NCI-H1436 (cell line): ENCODE results near the gene TDRD10.

ENCODE experiments used
- DNase-seq: peaks from one replicate; lab custom pipeline; 2025; lab: John Stamatoyannopoulos, UW

TDRD10 gene

DNA sequence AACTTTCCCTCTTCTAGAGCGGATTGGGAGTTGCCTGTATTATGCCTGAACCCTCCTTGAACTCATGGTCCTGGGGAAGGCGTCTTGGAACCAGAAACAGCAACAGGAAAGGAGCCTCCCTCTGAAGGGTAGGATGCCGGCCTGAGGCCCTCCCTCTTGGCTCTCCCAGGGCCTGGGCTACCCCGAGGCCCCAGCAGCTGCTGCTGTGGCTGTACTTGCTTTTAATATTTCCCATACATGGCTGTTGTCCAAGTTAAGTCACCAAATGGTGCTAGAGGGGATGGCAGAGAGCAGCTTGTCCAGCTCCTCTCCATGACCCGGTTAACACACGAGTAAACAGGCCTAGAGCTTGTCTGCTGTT lies 76.0 kb downstream of the TDRD10 start:
- DNase-seq: no peak

GRCh38 chr1:154579374-154579773 lies 77.4 kb downstream of the TDRD10 start:
- DNase-seq: no peak

DNA sequence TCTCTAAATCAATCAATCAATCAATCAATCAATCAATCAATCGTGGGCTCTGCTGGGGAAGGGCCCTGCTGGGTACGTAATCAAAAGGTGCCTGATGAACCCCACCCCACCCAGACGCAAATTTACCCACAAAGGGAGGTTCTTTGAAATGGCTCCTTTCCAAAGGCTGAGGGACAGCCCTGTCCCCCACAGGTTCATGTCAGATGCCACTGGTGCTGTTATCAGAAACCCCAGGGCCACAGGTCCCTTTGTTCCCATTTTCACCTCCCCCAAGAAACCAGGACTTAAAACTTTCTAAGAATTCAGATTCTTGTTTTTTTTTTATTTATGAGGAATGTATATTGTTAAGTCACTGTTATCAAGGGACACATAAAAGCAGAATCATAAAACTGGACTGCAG lies 79.7 kb downstream of the TDRD10 start:
- DNase-seq: no peak

DNA sequence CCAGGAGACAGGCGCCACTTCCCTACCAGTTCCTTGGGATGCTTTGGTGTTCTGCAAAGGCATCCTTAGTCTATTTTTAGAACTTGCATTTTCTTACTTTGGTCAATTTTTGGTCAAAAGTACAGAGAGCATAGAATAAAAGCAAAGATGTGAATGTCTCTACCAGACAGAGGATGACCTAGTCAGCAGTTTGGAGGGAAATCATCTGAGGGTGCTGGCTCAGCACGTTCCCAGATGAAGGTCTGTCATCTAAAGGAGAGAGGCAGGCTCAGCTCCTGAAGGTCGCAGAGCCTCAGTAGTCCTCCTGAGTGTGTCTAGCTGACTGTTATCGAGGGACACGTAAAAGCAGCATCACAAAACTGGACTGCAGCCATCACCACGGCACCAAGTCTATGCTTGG lies 80.9 kb downstream of the TDRD10 start:
- DNase-seq: no peak

- DNase-seq: no peak
Measured at GRCh38 chr1:154583773-154584172, 81.8 kb downstream of the TDRD10 start.

GRCh38 chr1:154584267-154584994 lies 82.4 kb downstream of the TDRD10 start:
- no peak for DNase-seq

- no peak for DNase-seq
Measured at GRCh38 chr1:154586231-154586630, 84.2 kb downstream of the TDRD10 start.

GRCh38 chr1:154586641-154587040 lies 84.6 kb downstream of the TDRD10 start:
- DNase-seq: no peak

GRCh38 chr1:154589780-154590179 lies 87.8 kb downstream of the TDRD10 start:
- no peak for DNase-seq

DNA sequence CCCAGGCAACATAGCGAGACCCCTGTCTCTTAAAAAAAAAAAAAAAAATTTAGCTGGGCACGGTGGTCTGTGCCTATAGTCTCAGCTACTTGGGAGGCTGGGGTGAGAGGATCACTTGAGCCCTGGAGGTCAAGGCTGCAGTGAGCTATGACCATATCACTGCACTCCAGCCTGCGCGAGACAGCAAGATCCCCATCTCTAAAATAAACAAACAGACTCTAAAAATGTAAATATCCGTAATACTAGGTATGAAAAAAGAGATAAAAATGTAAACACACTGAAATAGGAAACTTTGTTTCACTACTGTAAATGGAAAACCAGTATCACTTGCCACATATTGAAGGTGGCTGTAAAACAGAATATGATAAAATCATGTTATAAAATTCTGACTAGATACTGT lies 88.7 kb downstream of the TDRD10 start:
- no peak for DNase-seq

DNA sequence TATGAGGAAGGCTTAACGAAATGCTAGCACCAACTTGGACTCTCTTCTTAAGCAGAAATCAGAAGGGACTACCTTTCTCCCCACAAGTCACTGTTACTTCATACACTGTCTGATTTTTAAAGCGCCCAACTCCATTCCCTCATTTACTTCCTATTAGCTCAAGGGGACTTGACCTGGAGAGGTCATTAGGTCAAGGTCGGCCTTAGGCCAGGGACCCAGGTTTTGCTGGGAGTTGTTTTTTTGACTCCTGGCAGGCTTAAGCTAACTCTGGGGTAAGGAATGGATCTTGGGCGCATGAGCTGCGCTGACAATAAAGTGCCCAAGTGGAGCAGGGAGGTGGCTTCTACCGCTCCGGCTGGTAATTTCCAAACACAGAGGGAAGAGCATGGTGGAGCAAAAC lies 89.2 kb downstream of the TDRD10 start:
- no peak for DNase-seq

- no peak for DNase-seq
Measured at GRCh38 chr1:154593390-154593789, 91.4 kb downstream of the TDRD10 start.

- no peak for DNase-seq
Measured at GRCh38 chr1:154594811-154595210, 92.8 kb downstream of the TDRD10 start.

- no peak for DNase-seq
Measured at GRCh38 chr1:154595621-154596020, 93.6 kb downstream of the TDRD10 start.
